Thyroid gland (tissue), 4 donors: Measurements from ENCODE around the gene PKD1. TPM values are rescaled to one million over a fixed set of nuclear protein-coding genes. Genes with fewer than 3 reads are reported as not detected.
"Not testable (repeated sequence)": the region's sequence is repeated elsewhere in the genome, so short reads cannot be mapped to it uniquely, and the experiment has no call there.

ENCODE experiments used
- DNase-seq, 2 donors: peaks; one replicate each; pipeline ENCODE4 v3.0.0-alpha.2; 2019
- H3K27ac ChIP-seq, 3 donors: fragments of 200-600 bp; sonication (generic); 1 replicate in 2 of 3; 2 replicates in 1 of 3; pipeline ENCODE4 v1.5.1; 2016 to 2019; ENCODE audit warnings: mild to moderate bottlenecking in 1 of 3, moderate library complexity in 1 of 3
- H3K27me3 ChIP-seq: fragments of 200-600 bp; sonication (generic); one replicate; pipeline ENCODE4 v1.5.1; 2019
- H3K36me3 ChIP-seq, 2 donors: fragments of 200-600 bp; sonication (generic); one replicate each; pipeline ENCODE4 v1.5.1; 2016 to 2019
- H3K4me1 ChIP-seq, 2 donors: fragments of 200-600 bp; sonication (generic); one replicate each; pipeline ENCODE4 v1.5.1; 2017 to 2019
- H3K4me3 ChIP-seq, 3 donors: fragments of 200-600 bp; sonication (generic); replicated peaks in 1 of 3; 1 replicate in 2 of 3; 2 replicates in 1 of 3; pipeline ENCODE4 v1.5.1; 2016; ENCODE audit warnings: mild to moderate bottlenecking in 1 of 3
- H3K9me3 ChIP-seq: fragments of 200-600 bp; sonication (generic); one replicate; pipeline ENCODE4 v1.5.1; 2017
- POLR2A ChIP-seq, 2 donors: fragments of 450-650 bp; IDR thresholded peaks; one replicate each; pipeline ENCODE4 v1.6.1; 2017; ENCODE audit warnings: antibody characterized with exemption in 2 of 2, mild to moderate bottlenecking in 2 of 2, moderate library complexity in 1 of 2
- WGBS, 2 donors: methylation state at CpG; one replicate each; pipeline ENCODE4 v1.1.5; 2017; 5-methylcytosine and 5-hydroxymethylcytosine counted together
- intact Hi-C: fragments of 100-400 bp; cut with DNase I; formaldehyde crosslinking; loops from one replicate; pipeline ENCODE4 v1.15.1; 2023
- total RNA-seq, 4 donors: library from RNA; depleted of rRNA; stranded (reverse); fragments of >200 nt; gene quantifications; one replicate each; pipeline ENCODE4 v1.2.3, GENCODE V29; 2016
- TF ChIP-seq, protein P1 (sequence below), 6 experiments: fragments of 200-600 bp in 3 of 6; fragments of 450-650 bp in 3 of 6; sonication (generic) in 3 of 6; IDR thresholded peaks; one replicate each; pipeline ENCODE4 v1.5.1; 2016 to 2019; ENCODE audit warnings: antibody characterized with exemption in 6 of 6, mild to moderate bottlenecking in 2 of 6, inconsistent platforms in 1 of 6, moderate library complexity in 1 of 6

PKD1 gene
- total RNA-seq, 4 donors from 2014 or later = 66.9 to 153 (median 87.7) TPM

DNA sequence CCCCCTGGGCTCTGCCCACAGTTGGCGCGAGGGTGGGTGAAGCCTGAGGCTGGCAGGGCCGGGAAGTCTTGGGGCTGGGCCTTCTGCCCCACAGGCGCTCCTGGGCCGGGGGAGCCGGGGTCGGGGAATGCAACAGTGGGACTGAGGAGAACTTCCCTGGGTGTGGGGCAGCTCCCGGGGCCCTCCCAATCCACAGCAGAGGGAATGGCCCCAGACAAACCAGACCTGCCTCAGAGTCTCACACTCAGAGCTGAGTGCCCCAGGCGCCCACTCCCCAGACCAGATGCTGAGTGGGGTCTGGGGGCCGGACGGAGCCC, 11.4 kb downstream of the PKD1 start:
- H3K4me3 ChIP-seq, H3K27me3 ChIP-seq, H3K9me3 ChIP-seq, intact Hi-C loops, DNase-seq, H3K36me3 ChIP-seq: not testable (repeated sequence)
- 32 to 100% methylated on average over 1 to 3 of the region's 11 CpGs for WGBS, 2 donors
- Histone ChIP-seq H3K27ac (peak overlapping the region; percentile 70 to 87 (median 82)), H3K4me1 (peaks cover 21 to 57% of the 10 kb centered on the region in 2 donors)

DNA sequence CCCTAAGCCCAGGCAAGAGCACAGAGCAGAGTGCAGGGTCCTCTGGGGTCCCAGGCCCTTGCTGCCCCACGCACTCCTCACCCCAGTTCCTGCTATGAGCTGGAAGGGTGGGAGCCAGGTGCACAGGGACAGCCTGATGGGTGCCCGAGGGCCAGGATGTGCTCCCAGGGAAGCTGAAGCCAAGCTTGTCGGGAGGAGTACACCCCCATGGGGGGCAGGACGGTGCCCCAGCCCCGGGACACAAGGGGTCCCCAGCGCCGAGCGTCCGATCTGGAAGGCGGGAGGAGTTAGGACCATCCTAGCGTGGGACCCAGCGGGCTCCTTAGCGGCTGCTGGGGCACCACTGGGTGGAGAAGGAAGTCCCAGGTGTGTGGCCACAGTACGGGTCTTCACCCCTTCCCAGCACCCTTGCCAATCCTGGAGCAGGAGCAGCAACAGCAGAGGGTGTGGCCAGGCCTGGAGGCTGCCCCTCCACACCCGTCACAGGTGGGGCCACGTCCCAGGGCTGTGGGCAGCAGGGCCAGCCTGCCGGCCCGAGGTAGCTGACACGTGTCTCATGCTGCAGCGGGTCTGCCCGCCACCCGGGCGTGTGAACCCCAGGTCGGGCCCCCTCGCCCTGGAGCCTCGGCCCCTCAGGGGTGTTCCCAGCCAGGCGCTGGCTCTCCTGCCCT, 11.9 kb downstream of the PKD1 start:
- WGBS, 2 donors = 49 to 85% methylated on average over 7 to 21 of the region's 27 CpGs
- H3K9me3 ChIP-seq, H3K36me3 ChIP-seq, DNase-seq, H3K4me3 ChIP-seq, H3K27me3 ChIP-seq, intact Hi-C loops: not testable (repeated sequence)
- peaks cover 20 to 56% of the 10 kb centered on the region in 2 donors for H3K4me1 ChIP-seq
- H3K27ac ChIP-seq = peak overlapping the region; percentile 70 to 87 (median 82)

DNA sequence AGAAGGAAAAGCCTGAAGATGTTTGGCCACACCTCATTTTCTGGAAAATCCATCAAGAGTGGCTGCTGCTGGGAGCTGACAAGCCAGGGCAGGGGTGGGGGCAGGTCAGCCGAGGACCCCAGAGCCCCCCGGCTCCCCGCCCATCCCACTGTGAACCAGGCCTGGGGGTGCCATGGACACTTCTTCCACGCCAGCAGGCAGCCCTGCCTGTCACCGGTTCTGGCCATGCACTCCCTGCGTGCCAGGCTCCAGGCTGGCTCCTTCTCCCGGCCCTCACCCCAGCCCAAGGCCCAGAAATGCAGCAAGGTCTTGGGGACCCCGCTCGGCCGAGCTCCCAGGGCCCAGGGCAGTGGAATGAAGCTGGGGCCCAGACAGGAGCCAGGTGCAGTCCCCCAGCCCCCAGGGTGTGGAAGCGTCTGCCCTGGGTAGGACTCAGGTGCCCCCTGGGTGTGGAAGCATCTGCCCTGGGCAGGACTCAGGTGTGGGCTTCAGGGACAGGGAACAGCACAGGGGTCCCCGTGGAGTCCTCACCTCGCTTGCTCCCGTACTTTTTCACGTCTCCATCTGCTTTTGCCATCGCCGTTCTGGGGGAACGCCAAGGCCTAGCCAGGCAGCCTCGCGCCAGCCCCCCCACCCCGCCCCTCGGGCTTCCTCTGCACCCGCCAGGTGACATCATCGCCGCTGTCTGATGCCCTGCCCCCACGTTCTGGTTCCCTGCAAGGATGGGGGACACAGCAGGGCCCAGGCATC, 12.6 kb downstream of the PKD1 start:
- H3K9me3 ChIP-seq, H3K27me3 ChIP-seq, H3K36me3 ChIP-seq, H3K27ac ChIP-seq, H3K4me3 ChIP-seq, DNase-seq, intact Hi-C loops: not testable (repeated sequence)
- WGBS, 2 donors = 52 to 93% methylated on average over 9 to 11 of the region's 26 CpGs
- peaks cover 14 to 49% of the 10 kb centered on the region in 2 donors for H3K4me1 ChIP-seq

DNA sequence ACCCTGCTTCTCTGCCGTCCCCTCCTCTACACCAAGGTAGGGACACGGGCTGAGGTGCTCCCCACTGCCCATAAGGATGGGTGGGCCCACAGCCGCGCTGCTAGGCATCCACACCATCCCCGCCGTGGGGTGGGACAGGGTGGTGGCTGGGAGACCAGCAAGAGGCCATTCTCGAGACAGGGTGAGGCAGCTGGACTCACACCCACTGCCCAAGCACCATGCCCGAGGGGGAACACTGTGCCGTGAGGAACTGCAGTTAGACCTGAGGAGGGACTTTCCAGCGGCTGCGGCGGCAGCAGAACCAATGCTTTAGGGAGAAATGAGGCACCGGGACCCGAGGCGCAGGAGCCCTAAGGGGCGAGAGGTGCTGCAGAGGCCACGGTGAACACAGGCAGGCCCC, 13.3 kb downstream of the PKD1 start:
- Histone ChIP-seq H3K4me1 (peaks cover 14 to 47% of the 10 kb centered on the region in 2 donors), H3K9me3 (no peaks in the 10 kb centered on the region), H3K27ac (no peak overlapping the region), H3K27me3 (no peaks in the 10 kb centered on the region), H3K36me3 (no peaks in the 10 kb centered on the region), H3K4me3 (no peak overlapping the region)
- 84 to 97% methylated on average over 10 of the region's 17 CpGs for WGBS, 2 donors
- no peak for TF ChIP-seq POLR2A (IDR thresholded peaks at IDR 0.05)
- TF ChIP-seq, protein P1, sequence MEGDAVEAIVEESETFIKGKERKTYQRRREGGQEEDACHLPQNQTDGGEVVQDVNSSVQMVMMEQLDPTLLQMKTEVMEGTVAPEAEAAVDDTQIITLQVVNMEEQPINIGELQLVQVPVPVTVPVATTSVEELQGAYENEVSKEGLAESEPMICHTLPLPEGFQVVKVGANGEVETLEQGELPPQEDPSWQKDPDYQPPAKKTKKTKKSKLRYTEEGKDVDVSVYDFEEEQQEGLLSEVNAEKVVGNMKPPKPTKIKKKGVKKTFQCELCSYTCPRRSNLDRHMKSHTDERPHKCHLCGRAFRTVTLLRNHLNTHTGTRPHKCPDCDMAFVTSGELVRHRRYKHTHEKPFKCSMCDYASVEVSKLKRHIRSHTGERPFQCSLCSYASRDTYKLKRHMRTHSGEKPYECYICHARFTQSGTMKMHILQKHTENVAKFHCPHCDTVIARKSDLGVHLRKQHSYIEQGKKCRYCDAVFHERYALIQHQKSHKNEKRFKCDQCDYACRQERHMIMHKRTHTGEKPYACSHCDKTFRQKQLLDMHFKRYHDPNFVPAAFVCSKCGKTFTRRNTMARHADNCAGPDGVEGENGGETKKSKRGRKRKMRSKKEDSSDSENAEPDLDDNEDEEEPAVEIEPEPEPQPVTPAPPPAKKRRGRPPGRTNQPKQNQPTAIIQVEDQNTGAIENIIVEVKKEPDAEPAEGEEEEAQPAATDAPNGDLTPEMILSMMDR (IDR thresholded peaks at IDR 0.05) = no peak
- intact Hi-C loops = no loop called here
- DNase-seq = no peak

DNA sequence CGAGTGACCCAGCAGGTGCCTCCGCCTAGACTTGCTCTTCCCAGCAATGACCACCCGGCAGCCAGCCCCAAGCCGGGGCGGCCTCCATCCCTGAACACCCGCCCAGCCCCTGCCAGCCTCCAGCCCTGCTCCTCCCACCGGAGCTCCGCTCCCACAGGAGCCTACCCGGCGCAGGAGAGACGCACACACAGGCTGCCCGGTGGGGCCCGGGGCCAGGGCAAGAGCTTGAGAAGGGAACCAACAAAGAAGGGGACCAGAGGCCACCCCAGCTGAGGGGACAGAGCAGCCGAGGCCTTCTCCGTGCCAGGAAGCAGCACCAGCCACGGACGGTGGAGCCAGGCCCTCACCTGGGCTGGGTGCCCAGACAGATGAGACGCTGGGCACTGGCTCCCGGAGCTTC, 13.8 kb downstream of the PKD1 start:
- intact Hi-C loops = no loop called here
- DNase-seq = peak; percentile 31 to 48
- H3K4me3 ChIP-seq = no peak overlapping the region
- no peaks in the 10 kb centered on the region for H3K27me3 ChIP-seq
- TF ChIP-seq POLR2A (IDR thresholded peaks at IDR 0.05) = no peak
- TF ChIP-seq, protein P1 (IDR thresholded peaks at IDR 0.05) = no peak
- peak overlapping the region in 1 of 3 donors; percentile 10 for H3K27ac ChIP-seq
- H3K9me3 ChIP-seq = no peaks in the 10 kb centered on the region
- H3K4me1 ChIP-seq = peaks cover 10 to 41% of the 10 kb centered on the region in 2 donors
- 87% methylated on average over 6 of the region's 19 CpGs; no CpG with 5 or more reads in 1 of the 2 donors for WGBS, 2 donors
- H3K36me3 ChIP-seq = no peaks in the 10 kb centered on the region

DNA sequence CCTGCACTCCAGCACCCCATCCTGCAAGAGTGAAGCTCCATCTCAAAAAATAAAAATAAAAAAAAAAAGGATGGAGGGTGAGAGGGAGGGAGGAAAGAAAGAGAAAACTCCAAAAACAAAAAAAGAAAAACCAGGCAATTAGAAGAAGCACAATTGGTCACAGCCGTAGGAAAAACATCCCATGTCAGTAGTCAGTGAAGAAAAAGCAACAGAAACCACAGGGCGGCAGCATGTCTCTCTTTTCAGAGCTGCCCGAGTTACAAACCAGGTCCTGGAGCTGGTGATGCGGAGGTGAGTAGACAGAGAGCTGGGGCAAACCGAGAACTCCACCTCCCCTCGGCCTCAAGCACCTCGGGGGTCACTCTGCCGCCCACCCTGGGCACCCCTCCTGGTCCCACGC, 14.4 kb downstream of the PKD1 start:
- H3K4me1 ChIP-seq = peaks cover 9 to 36% of the 10 kb centered on the region in 2 donors
- H3K36me3 ChIP-seq, H3K4me3 ChIP-seq, H3K27me3 ChIP-seq, H3K9me3 ChIP-seq, intact Hi-C loops, H3K27ac ChIP-seq, DNase-seq: not testable (repeated sequence)
- WGBS, 2 donors = 66 to 75% methylated on average over 8 to 9 of the region's 9 CpGs

DNA sequence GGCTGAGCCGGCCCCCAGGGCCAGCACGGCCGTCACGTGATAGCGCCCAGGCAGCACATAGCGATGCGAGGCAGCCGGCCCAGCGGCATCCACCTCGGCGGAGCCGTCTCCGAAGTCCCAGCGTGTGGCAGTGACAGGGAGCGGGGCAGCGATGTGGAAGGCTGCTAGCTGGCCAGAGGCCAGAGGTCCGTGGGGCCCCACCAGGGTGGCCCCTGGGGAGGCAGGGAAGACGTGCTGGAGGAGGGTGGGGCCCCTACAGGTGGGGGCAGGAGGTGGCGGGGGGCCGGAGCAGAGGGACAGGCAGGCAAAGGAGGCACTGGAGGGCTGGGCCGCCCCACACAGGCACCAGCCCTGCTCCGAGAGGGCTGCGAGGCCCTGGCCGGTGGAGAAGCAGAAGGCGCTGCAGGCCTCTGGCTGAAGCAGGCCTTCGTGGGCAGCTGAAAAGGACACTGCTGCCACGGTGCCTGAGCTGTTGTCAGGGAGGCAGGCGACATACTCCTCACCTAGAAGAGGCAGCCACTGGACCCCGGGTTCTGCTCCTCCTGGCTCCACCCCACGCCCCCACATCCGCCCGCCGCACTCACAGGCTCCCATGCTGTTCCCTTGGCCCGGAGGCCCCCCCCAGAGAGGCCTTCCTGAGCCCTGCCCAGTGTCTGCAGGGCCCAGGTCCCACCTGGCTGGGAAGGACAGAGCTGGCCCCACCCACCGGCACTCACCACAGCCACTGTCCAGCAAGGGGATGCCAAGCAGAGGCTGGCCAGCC, 17.6 kb downstream of the PKD1 start:
- H3K36me3 ChIP-seq, H3K9me3 ChIP-seq, H3K27ac ChIP-seq, H3K4me3 ChIP-seq, H3K27me3 ChIP-seq, intact Hi-C loops: not testable (repeated sequence)
- peak in 1 of 2 donors; percentile 56 for DNase-seq
- 74% methylated on average over 15 of the region's 35 CpGs; no CpG with 5 or more reads in 1 of the 2 donors for WGBS, 2 donors
- peaks cover 0 to 11% of the 10 kb centered on the region in 2 donors for H3K4me1 ChIP-seq

DNA sequence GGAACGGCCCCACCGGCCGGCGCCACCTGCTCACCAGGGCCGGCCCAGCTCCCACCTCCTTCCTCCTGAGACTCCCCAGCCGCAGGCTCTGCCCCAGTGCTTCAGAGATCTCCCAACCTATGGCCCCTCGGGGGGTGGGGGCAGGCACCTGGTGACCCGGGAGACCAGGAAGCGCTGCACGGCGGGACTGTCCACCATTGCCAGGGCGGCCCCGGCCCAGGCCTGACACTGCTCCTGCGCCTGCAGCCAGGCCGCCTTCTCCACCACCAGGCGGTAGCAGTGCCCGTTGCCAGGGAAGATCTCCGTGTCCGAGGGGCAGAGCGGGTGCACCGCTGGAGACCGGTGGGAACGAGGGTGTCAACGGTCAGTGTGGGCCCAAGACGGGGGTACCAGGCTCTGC, 18.4 kb downstream of the PKD1 start:
- H3K4me1 ChIP-seq, H3K36me3 ChIP-seq, DNase-seq, H3K27ac ChIP-seq, intact Hi-C loops, H3K4me3 ChIP-seq, H3K27me3 ChIP-seq, H3K9me3 ChIP-seq: not testable (repeated sequence)
- no CpG with 5 or more reads among the region's 25 CpGs for WGBS, 2 donors

DNA sequence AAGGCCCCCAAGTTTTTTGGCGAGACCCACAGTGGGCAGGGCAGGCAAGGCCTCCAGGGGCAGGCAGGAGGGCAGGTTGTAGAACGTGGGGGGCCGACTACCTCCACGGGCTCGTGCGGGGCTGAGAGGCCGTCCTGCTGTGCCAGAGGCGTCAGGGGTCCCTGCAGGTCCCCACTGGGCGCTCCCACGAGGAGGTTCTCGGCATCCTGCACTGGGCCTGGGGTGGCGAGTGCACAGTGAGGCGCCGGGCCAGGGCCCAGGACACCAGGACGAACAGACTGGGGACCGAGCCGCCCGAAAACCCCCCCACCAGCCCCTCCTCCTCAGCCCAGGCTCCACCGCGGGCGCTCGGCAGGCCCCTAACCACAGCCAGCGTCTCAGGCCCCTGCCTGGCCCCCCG, 19.3 kb downstream of the PKD1 start:
- DNase-seq, H3K4me1 ChIP-seq, intact Hi-C loops: not testable (repeated sequence)

More for the DNA sequence above, 19.3 kb downstream of the PKD1 start:
- H3K27me3 ChIP-seq, H3K27ac ChIP-seq, H3K4me3 ChIP-seq, H3K9me3 ChIP-seq, H3K36me3 ChIP-seq: not testable (repeated sequence)
- WGBS, 2 donors = 97% methylated on average over 11 of the region's 24 CpGs; no CpG with 5 or more reads in 1 of the 2 donors
